ENCODE data around the gene EML1.

- no peak for TF ChIP-seq POLR2A (IDR thresholded peaks at IDR 0.05; ENCODE audit: low read depth)
- TF ChIP-seq, protein P1, sequence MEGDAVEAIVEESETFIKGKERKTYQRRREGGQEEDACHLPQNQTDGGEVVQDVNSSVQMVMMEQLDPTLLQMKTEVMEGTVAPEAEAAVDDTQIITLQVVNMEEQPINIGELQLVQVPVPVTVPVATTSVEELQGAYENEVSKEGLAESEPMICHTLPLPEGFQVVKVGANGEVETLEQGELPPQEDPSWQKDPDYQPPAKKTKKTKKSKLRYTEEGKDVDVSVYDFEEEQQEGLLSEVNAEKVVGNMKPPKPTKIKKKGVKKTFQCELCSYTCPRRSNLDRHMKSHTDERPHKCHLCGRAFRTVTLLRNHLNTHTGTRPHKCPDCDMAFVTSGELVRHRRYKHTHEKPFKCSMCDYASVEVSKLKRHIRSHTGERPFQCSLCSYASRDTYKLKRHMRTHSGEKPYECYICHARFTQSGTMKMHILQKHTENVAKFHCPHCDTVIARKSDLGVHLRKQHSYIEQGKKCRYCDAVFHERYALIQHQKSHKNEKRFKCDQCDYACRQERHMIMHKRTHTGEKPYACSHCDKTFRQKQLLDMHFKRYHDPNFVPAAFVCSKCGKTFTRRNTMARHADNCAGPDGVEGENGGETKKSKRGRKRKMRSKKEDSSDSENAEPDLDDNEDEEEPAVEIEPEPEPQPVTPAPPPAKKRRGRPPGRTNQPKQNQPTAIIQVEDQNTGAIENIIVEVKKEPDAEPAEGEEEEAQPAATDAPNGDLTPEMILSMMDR (IDR thresholded peaks at IDR 0.05) = no peak
- no peak for TF ChIP-seq POLR2AphosphoS5 (IDR thresholded peaks at IDR 0.05)
Observed at GRCh38 chr14:99873653-99874052, 80.4 kb downstream of the EML1 start.

All from esophagus muscularis mucosa (tissue), 3 donors.